ENCODE data around the gene CRACR2B.

GRCh38 chr11:831118-831864 lies 3.6 kb downstream of the CRACR2B start:
- TF ChIP-seq CTCF (conservative IDR thresholded peaks at IDR 0.05; ENCODE audit: low read length), result no peak
- no peak for TF ChIP-seq EZH2phosphoT487 (IDR thresholded peaks at IDR 0.05; ENCODE audit: borderline replicate concordance)

All from Loucy (cell line).